Neural cell (in vitro differentiated cells): ENCODE results near the gene GABRG3. TPM values are rescaled to one million over a fixed set of nuclear protein-coding genes. Genes with fewer than 3 reads are reported as not detected.

Source experiments
- H2AFZ ChIP-seq: fragments of 200-600, 300-800 bp; sonication (generic), shearing (Covaris generic); 2 replicates; pipeline ENCODE4 v1.6.0; 2014; ENCODE audit warnings: low read depth, mild to moderate bottlenecking, antibody characterized with exemption, low read length, moderate library complexity
- H3F3A ChIP-seq: fragments of 200-600 bp; shearing (Covaris generic); 2 replicates; pipeline ENCODE4 v1.6.1; 2016; ENCODE audit warnings: mild to moderate bottlenecking, moderate library complexity, mixed read lengths, antibody characterized with exemption, low read length; ENCODE audit not compliant: insufficient read depth, poor library complexity, severe bottlenecking
- H3K27ac ChIP-seq: fragments of 200-600, 300-800 bp; sonication (generic), shearing (Covaris generic); 2 replicates; pipeline ENCODE4 v1.5.1; 2014; ENCODE audit warnings: mild to moderate bottlenecking, low read length, moderate library complexity
- H3K27me3 ChIP-seq: fragments of 300-800, 200-600 bp; sonication (generic), shearing (Covaris generic); 2 replicates; pipeline ENCODE4 v1.6.0; 2014; ENCODE audit warnings: mild to moderate bottlenecking, low read depth, low read length, moderate library complexity; ENCODE audit not compliant: insufficient read depth
- H3K36me3 ChIP-seq: fragments of 300-800, 200-600 bp; sonication (generic), shearing (Covaris generic); 2 replicates; pipeline ENCODE4 v1.5.1; 2014; ENCODE audit warnings: mild to moderate bottlenecking, antibody characterized with exemption, low read length, moderate library complexity; ENCODE audit not compliant: insufficient read depth
- H3K4me2 ChIP-seq: fragments of 300-800, 200-600 bp; sonication (generic), shearing (Covaris generic); 2 replicates; pipeline ENCODE4 v1.6.0; 2014; ENCODE audit warnings: mild to moderate bottlenecking, low read length
- H3K4me3 ChIP-seq: fragments of 300-800, 200-600 bp; sonication (generic), shearing (Covaris generic); 2 replicates; pipeline ENCODE4 v1.5.1; 2014; ENCODE audit warnings: mild to moderate bottlenecking, low read length, moderate library complexity
- H3K79me2 ChIP-seq: fragments of 200-600 bp; shearing (Covaris generic); replicated peaks from 2 replicates; pipeline ENCODE4 v1.6.0; 2014; ENCODE audit warnings: mild to moderate bottlenecking, low read length, moderate library complexity; ENCODE audit not compliant: insufficient read depth
- H3K9ac ChIP-seq: fragments of 300-800, 200-600 bp; sonication (generic), shearing (Covaris generic); 2 replicates; pipeline ENCODE4 v1.6.1; 2016; ENCODE audit warnings: mild to moderate bottlenecking, low read length, mixed read lengths
- H3K9me2 ChIP-seq: fragments of 200-600 bp; shearing (Covaris generic); 2 replicates; pipeline ENCODE4 v1.6.1; 2016; ENCODE audit warnings: mild to moderate bottlenecking, low read length, mixed read lengths; ENCODE audit not compliant: insufficient read depth
- H3K9me3 ChIP-seq: fragments of 200-600, 300-800 bp; sonication (generic), shearing (Covaris generic); 2 replicates; pipeline ENCODE4 v1.6.1; 2016; ENCODE audit warnings: mild to moderate bottlenecking, mixed run types, low read length, moderate library complexity, mixed read lengths
- H4K20me1 ChIP-seq: fragments of 200-600 bp; shearing (Covaris generic); 2 replicates; pipeline ENCODE4 v1.6.1; 2016; ENCODE audit warnings: mild to moderate bottlenecking, mixed run types; ENCODE audit not compliant: insufficient read depth
- CTCF ChIP-seq: fragments of 450-650 bp; IDR thresholded peaks from 2 replicates; pipeline ENCODE4 v1.5.1; 2014; ENCODE audit warnings: antibody characterized with exemption, mild to moderate bottlenecking, moderate library complexity; ENCODE audit not compliant: poor library complexity, severe bottlenecking
- EP300 ChIP-seq: fragments of 450-650 bp; conservative IDR thresholded peaks from 2 replicates; pipeline ENCODE4 v1.6.1; 2014; ENCODE audit warnings: antibody characterized with exemption, mild to moderate bottlenecking, moderate library complexity; ENCODE audit not compliant: poor library complexity, severe bottlenecking
- EZH2 ChIP-seq: fragments of 200-600, 300-800 bp; shearing (Covaris generic), sonication (generic); IDR thresholded peaks from 2 replicates; pipeline ENCODE4 v1.6.1; 2014; ENCODE audit warnings: antibody characterized with exemption, low read length, borderline replicate concordance, mild to moderate bottlenecking; ENCODE audit not compliant: insufficient read depth, poor library complexity, severe bottlenecking
- MXI1 ChIP-seq: fragments of 450-650 bp; conservative IDR thresholded peaks from 2 replicates; pipeline ENCODE4 v1.6.1; 2014; ENCODE audit warnings: antibody characterized with exemption, mild to moderate bottlenecking; ENCODE audit not compliant: poor library complexity, severe bottlenecking
- POLR2AphosphoS5 ChIP-seq: IDR thresholded peaks from 2 replicates; pipeline ENCODE4 v1.6.1; 2012
- RAD21 ChIP-seq: fragments of 450-650 bp; conservative IDR thresholded peaks from 2 replicates; pipeline ENCODE4 v1.6.1; 2014; ENCODE audit warnings: antibody characterized with exemption, mild to moderate bottlenecking, moderate library complexity
- REST ChIP-seq: IDR thresholded peaks from 2 replicates; pipeline ENCODE4 v1.6.1; 2012; ENCODE audit warnings: borderline replicate concordance
- SMC3 ChIP-seq: fragments of 450-650 bp; conservative IDR thresholded peaks from 2 replicates; pipeline ENCODE4 v1.6.1; 2014; ENCODE audit warnings: antibody characterized with exemption, mild to moderate bottlenecking, moderate library complexity; ENCODE audit not compliant: poor library complexity
- TAF1 ChIP-seq: IDR thresholded peaks from 2 replicates; pipeline ENCODE4 v1.6.1; 2012; ENCODE audit warnings: low read depth
- polyA plus RNA-seq: library from polyadenylated mRNA; depleted of rRNA; stranded (reverse); fragments of >200 nt; gene quantifications from 2 replicates; pipeline ENCODE4 v1.2.3, GENCODE V29; 2014

The GABRG3 gene
- polyA plus RNA-seq, 1 donor from 2014 or later, result 1.2 TPM

GRCh38 chr15:27339138-27339537 lies 368.2 kb downstream of the GABRG3 start:
- H4K20me1 ChIP-seq, result no peaks in the 10 kb centered on the region
- no peaks in the 10 kb centered on the region for H3K36me3 ChIP-seq
- no peaks in the 10 kb centered on the region for H3K79me2 ChIP-seq
- no peaks in the 10 kb centered on the region for H3K9me3 ChIP-seq
- H3K27ac ChIP-seq, result no peak overlapping the region
- no peak overlapping the region for H3K4me2 ChIP-seq
- H3K9ac ChIP-seq, result no peak overlapping the region
- no peak overlapping the region for H3K4me3 ChIP-seq
- no peaks in the 10 kb centered on the region for H3K9me2 ChIP-seq
- no peak overlapping the region for H2AFZ ChIP-seq
- no peaks in the 10 kb centered on the region for H3K27me3 ChIP-seq
- no peaks in the 10 kb centered on the region for H3F3A ChIP-seq
- no peak for TF ChIP-seq REST
- TF ChIP-seq MXI1, result no peak
- TF ChIP-seq EP300, result no peak
- no peak for TF ChIP-seq EZH2
- TF ChIP-seq TAF1, result no peak
- no peak for TF ChIP-seq POLR2AphosphoS5
- TF ChIP-seq CTCF, result no peak
- no peak for TF ChIP-seq RAD21
- TF ChIP-seq SMC3, result no peak

GRCh38 chr15:27341780-27342343 lies 370.9 kb downstream of the GABRG3 start:
- Histone ChIP-seq H2AFZ (no peak overlapping the region), H3K9ac (no peak overlapping the region), H3K27ac (no peak overlapping the region), H3K4me3 (no peak overlapping the region), H3F3A (no peaks in the 10 kb centered on the region), H3K79me2 (no peaks in the 10 kb centered on the region), H3K4me2 (no peak overlapping the region), H3K27me3 (no peaks in the 10 kb centered on the region), H3K9me3 (no peaks in the 10 kb centered on the region), H3K9me2 (no peaks in the 10 kb centered on the region), H3K36me3 (no peaks in the 10 kb centered on the region), H4K20me1 (no peaks in the 10 kb centered on the region)
- TF ChIP-seq MXI1 (no peak), POLR2AphosphoS5 (peak; percentile 48), CTCF (peak; percentile 25), EP300 (peak; percentile 73), REST (peak; percentile 74)
